Lung (tissue), 12 donors: Measurements from ENCODE around the gene HLCS. TPM values are rescaled to one million over a fixed set of nuclear protein-coding genes. Genes with fewer than 3 reads are reported as not detected.

ENCODE experiments used
- ATAC-seq: fragments of 200-7000 bp; cut with Tn5 transposase; one replicate; pipeline ENCODE4 v1.9.1; 2020; ENCODE audit warnings: moderate number of reproducible peaks; ENCODE audit not compliant: insufficient read depth, low FRiP score
- DNase-seq, 3 donors: peaks; one replicate each; pipeline ENCODE4 v3.0.0-alpha.2; 2013 to 2017
- H3K27ac ChIP-seq, 2 donors: one replicate each; pipeline ENCODE4 v1.5.1; 2013; ENCODE audit warnings: mild to moderate bottlenecking in 2 of 2, moderate library complexity in 2 of 2, control low read depth in 1 of 2, inconsistent platforms in 1 of 2, low read depth in 1 of 2, low read length in 1 of 2
- H3K27me3 ChIP-seq, 3 donors: one replicate each; pipeline ENCODE4 v1.5.1; 2013; ENCODE audit warnings: low read length in 2 of 3; ENCODE audit not compliant: control insufficient read depth in 3 of 3, insufficient read depth in 3 of 3
- H3K36me3 ChIP-seq, 4 donors: one replicate each; pipeline ENCODE4 v1.5.1; 2013; ENCODE audit warnings: low read length in 4 of 4, mild to moderate bottlenecking in 1 of 4, moderate library complexity in 1 of 4; ENCODE audit not compliant: control insufficient read depth in 4 of 4, insufficient read depth in 4 of 4
- H3K4me1 ChIP-seq, 5 donors: one replicate each; pipeline ENCODE4 v1.5.1; 2013; ENCODE audit warnings: low read length in 5 of 5, mild to moderate bottlenecking in 2 of 5, moderate library complexity in 1 of 5; ENCODE audit not compliant: control insufficient read depth in 5 of 5, insufficient read depth in 5 of 5
- H3K4me3 ChIP-seq: one replicate; pipeline ENCODE4 v1.5.1; 2013; ENCODE audit warnings: mild to moderate bottlenecking, control low read depth, moderate library complexity
- H3K9ac ChIP-seq, 2 donors: one replicate each; pipeline ENCODE4 v1.5.1; 2013; ENCODE audit warnings: low read length in 2 of 2, control low read depth in 1 of 2; ENCODE audit not compliant: insufficient read depth in 1 of 2
- H3K9me3 ChIP-seq, 4 donors: one replicate each; pipeline ENCODE4 v1.5.1; 2013; ENCODE audit warnings: low read length in 3 of 4, mild to moderate bottlenecking in 1 of 4, moderate library complexity in 1 of 4; ENCODE audit not compliant: control insufficient read depth in 4 of 4, insufficient read depth in 3 of 4
- WGBS, 2 donors: extraction: QIAGEN DNeasy Blood & Tissue Kit; methylation state at CpG; one replicate each; pipeline ENCODE4 v1.1.7; 2013; 5-methylcytosine and 5-hydroxymethylcytosine counted together
- polyA plus RNA-seq, 2 donors: library from polyadenylated mRNA; stranded (reverse); fragments of 200-250 nt; gene quantifications; one replicate each; pipeline ENCODE4 v1.2.1, GENCODE V29; 2013
- total RNA-seq, 2 donors: library from RNA; depleted of rRNA in 1 of 2; stranded (reverse); fragments of >200 nt in 1 of 2; gene quantifications; one replicate each; pipeline ENCODE4 v1.2.1, GENCODE V29; 2014 to 2021
- TF ChIP-seq, protein P1 (sequence below): IDR thresholded peaks from 2 replicates; pipeline ENCODE4 v1.5.1; 2012; ENCODE audit warnings: mild to moderate bottlenecking; ENCODE audit errors: control extremely low read depth, extremely low read depth
- donor health status: control.
- donor health status: control.
- donor health status: Bipolar disorder and iron deficiency.
- donor health status: healthy.
- donor health status: DM: yes; HTN: yes; CAD: no.

HLCS gene
- total and polyA plus RNA-seq, 4 donors = 5.0 to 28.8 (median 17.5) TPM

DNA sequence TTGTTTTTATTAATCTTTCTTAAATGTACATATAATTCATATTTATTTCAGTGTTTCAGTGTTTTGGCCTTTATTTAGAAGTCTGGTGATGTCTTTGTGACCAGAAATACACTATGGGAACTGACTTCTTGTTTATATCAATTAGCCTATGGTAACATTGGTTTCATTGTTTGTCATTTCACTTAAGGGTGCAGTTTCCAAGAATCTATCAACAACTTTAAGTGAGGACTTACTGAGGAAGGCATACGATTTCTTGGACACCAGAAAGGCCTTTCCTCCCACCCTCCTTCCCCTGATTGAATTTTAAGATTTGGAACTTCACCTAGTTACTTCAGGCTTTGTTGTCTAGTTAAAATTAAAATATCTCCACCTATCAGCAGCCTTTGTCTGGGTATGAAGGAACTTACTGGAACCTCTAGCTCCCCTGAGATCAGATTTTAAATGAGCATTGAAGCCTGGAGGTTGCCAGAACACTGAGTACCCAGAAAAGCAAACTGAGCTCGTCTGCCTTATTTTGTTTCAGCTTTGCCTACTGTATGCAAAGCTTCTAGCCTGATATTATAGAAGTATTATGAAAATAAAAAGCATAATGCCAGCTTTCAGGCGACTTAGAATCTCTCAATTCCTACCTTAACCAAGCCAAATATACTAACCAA, 34.2 kb downstream of the HLCS start:
- no peak for ATAC-seq
- H3K4me3 ChIP-seq = no peak overlapping the region
- H3K4me1 ChIP-seq = peaks cover 0 to 20% (median 5%) of the 10 kb centered on the region in 5 donors
- H3K9ac ChIP-seq = no peak overlapping the region
- TF ChIP-seq, protein P1, sequence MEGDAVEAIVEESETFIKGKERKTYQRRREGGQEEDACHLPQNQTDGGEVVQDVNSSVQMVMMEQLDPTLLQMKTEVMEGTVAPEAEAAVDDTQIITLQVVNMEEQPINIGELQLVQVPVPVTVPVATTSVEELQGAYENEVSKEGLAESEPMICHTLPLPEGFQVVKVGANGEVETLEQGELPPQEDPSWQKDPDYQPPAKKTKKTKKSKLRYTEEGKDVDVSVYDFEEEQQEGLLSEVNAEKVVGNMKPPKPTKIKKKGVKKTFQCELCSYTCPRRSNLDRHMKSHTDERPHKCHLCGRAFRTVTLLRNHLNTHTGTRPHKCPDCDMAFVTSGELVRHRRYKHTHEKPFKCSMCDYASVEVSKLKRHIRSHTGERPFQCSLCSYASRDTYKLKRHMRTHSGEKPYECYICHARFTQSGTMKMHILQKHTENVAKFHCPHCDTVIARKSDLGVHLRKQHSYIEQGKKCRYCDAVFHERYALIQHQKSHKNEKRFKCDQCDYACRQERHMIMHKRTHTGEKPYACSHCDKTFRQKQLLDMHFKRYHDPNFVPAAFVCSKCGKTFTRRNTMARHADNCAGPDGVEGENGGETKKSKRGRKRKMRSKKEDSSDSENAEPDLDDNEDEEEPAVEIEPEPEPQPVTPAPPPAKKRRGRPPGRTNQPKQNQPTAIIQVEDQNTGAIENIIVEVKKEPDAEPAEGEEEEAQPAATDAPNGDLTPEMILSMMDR = no peak
- peak in 2 of 3 donors; percentile 74 to 84 for DNase-seq
- no peaks in the 10 kb centered on the region for H3K27me3 ChIP-seq
- peaks cover 0 to 3% (median 0%) of the 10 kb centered on the region in 4 donors for H3K9me3 ChIP-seq
- peaks cover 4 to 24% (median 9%) of the 10 kb centered on the region in 4 donors for H3K36me3 ChIP-seq
- WGBS, 2 donors = 78 to 85% methylated on average over 3 of the region's 3 CpGs
- H3K27ac ChIP-seq = no peak overlapping the region

DNA sequence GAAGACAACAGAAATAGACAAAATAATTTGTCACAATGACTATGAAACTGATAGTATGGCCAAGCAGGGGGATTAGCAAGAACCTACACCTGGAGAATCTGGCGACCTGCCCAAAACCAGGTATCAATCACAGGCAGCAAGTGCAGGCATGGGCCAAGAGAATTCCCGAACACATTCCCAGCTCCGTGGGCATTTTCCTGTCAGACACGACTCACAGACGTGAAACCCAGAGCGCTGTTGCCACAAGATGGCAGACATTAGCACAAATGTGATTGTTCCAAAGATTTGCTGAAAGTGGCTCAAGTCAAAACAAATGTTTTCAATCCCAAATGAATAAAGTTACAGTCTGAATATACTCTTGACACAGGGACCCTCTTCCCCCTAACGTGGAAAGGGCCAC, 36.8 kb downstream of the HLCS start:
- no peaks in the 10 kb centered on the region for H3K27me3 ChIP-seq
- no peak overlapping the region for H3K27ac ChIP-seq
- DNase-seq (peak in 1 of 3 donors; percentile 25), ATAC-seq (no peak)
- WGBS, 2 donors = 73 to 82% methylated on average over 7 of the region's 7 CpGs
- H3K4me1 ChIP-seq = peaks cover 0 to 23% (median 5%) of the 10 kb centered on the region in 5 donors
- H3K4me3 ChIP-seq = no peak overlapping the region
- H3K9ac ChIP-seq = no peak overlapping the region
- no peaks in the 10 kb centered on the region for H3K9me3 ChIP-seq
- H3K36me3 ChIP-seq = peaks cover 0 to 11% (median 2%) of the 10 kb centered on the region in 4 donors
- TF ChIP-seq, protein P1 = no peak

DNA sequence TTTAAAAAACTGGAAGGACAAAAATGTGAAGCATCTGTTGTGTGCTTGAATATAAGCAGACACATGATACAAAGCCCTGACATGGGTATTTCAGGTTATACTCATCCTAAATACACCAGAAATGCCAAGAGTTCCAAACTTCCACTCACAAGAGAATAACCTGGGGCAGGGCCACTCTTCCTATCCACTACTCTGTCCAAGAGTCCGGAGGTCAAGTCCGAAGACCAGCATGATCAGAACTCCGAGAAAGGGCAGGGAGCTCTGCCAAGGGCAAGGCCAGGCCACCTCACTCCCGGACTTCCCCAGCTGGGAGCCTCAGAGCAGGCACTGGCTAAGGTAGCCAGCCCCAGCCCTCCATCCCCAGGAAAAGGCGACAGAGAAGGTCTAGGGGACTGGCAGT, 37.5 kb downstream of the HLCS start:
- DNase-seq = no peak
- Histone ChIP-seq H3K4me1 (peaks cover 0 to 23% (median 5%) of the 10 kb centered on the region in 5 donors), H3K9ac (no peak overlapping the region), H3K27me3 (no peaks in the 10 kb centered on the region), H3K36me3 (peaks cover 0 to 11% (median 2%) of the 10 kb centered on the region in 4 donors), H3K4me3 (no peak overlapping the region), H3K27ac (no peak overlapping the region), H3K9me3 (no peaks in the 10 kb centered on the region)
- no peak for ATAC-seq
- WGBS, 2 donors = 80 to 88% methylated on average over 5 of the region's 5 CpGs
- TF ChIP-seq, protein P1 = no peak
